Pancreas (tissue), 10 donors: ENCODE data around the gene PSMA7. TPM values are rescaled to one million over a fixed set of nuclear protein-coding genes. Genes with fewer than 3 reads are reported as not detected.

Source experiments
- ATAC-seq, 4 donors: fragments of 200-7000 bp; cut with Tn5 transposase; one replicate each; pipeline versions ENCODE4 v1.8.0 to v1.9.1; 2020; ENCODE audit warnings: mild to moderate bottlenecking in 4 of 4, moderate library complexity in 4 of 4
- DNase-seq, 6 donors: peaks; one replicate each; pipeline ENCODE4 v3.0.0-alpha.2; 2020
- FAIRE-seq: peaks from 2 replicates; lab custom pipeline; 2012; peaks lifted over from hg19 to GRCh38; lab: Jason Lieb, UNC
- H3K27ac ChIP-seq, 4 donors: fragments of 200-600 bp; sonication (generic); 1 replicate in 3 of 4; 2 replicates in 1 of 4; pipeline versions ENCODE4 v1.5.0 to v1.8.0; 2020
- H3K27me3 ChIP-seq, 4 donors: fragments of 200-600 bp; one replicate each; pipeline ENCODE4 v1.8.0; 2021
- H3K36me3 ChIP-seq, 3 donors: fragments of 200-600 bp; sonication (generic) in 1 of 3; one replicate each; pipeline versions ENCODE4 v1.5.0 to v1.8.0; 2020 to 2021
- H3K4me1 ChIP-seq, 3 donors: fragments of 200-600 bp; one replicate each; pipeline ENCODE4 v1.8.0; 2021
- H3K4me3 ChIP-seq, 4 donors: fragments of 200-600 bp; sonication (generic) in 2 of 4; one replicate each; pipeline versions ENCODE4 v1.5.0 to v1.8.0; 2020 to 2021
- H3K9me3 ChIP-seq, 4 donors: fragments of 200-600 bp; one replicate each; pipeline ENCODE4 v1.8.0; 2021
- WGBS, 2 donors: extraction: QIAGEN DNeasy Blood & Tissue Kit; methylation state at CpG; one replicate each; pipeline ENCODE4 v1.1.7; 2013; 5-methylcytosine and 5-hydroxymethylcytosine counted together
- intact Hi-C, 3 donors: fragments of 100-400 bp; cut with DNase I; formaldehyde crosslinking; loops; one replicate each; pipeline versions ENCODE4 v1.11.1 to v1.14.2; 2022
- polyA plus RNA-seq, 2 donors: library from polyadenylated mRNA; stranded (reverse); fragments of 200-250 nt; gene quantifications; one replicate each; pipeline ENCODE4 v1.2.3, GENCODE V29; 2013
- total RNA-seq, 6 donors: library from RNA; stranded (reverse); fragmentation: NEBNext Ultra II Directional in 4 of 6; extraction: Animal tissue kit (Norgen Biotek cat#: 25700) in 4 of 6; gene quantifications; one replicate each; pipeline versions ENCODE4 v1.2.1 to v1.2.4, GENCODE V29; 2021 to 2023
- TF ChIP-seq, protein P1 (sequence below), 4 donors: fragments of 200-600 bp; sonication (generic) in 3 of 4; IDR thresholded peaks; one replicate each; pipeline versions ENCODE4 v1.5.0 to v1.8.0; 2021; ENCODE audit warnings: antibody characterized with exemption in 4 of 4
- donor health status: healthy with polysubstance abuse.
- donor health status: DM: no; HTN: no; CAD: no; lungs with moderate emphysema.
- donor health status: DM: no; HTN: no; CAD: no.
- donor health status: control.
- donor health status: control.
- donor health status: Bipolar disorder and iron deficiency.
- donor health status: DM: yes; HTN: yes; CAD: no.
- donor health status: DM: no; HTN: no; CAD: no.
- donor health status: DM: no; HTN: no; CAD: no.
- donor health status: DM: yes; HTN: yes; CAD: no.

PSMA7 gene
- total and polyA plus RNA-seq, 8 donors: 55.6 to 119 (median 74.3) TPM

GRCh38 chr20:62121776-62122653 lies 21.2 kb downstream of the PSMA7 start, which contains the start of gene LSM14B:
TSS of gene LSM14B (plus strand) at chr20:62122475. CDS start at chr20:62122667, 192 bp downstream.
- DNase-seq (peak; percentile 92 to 98 (median 98)), FAIRE-seq (no peak)

GRCh38 chr20:62120990-62121775 lies 22.0 kb downstream of the PSMA7 start:
- peak overlapping the region; percentile 50 to 87 (median 66) for H3K4me3 ChIP-seq
- H3K4me1 ChIP-seq: peaks cover 18 to 22% (median 18%) of the 10 kb centered on the region in 3 donors
- TF ChIP-seq, protein P1, sequence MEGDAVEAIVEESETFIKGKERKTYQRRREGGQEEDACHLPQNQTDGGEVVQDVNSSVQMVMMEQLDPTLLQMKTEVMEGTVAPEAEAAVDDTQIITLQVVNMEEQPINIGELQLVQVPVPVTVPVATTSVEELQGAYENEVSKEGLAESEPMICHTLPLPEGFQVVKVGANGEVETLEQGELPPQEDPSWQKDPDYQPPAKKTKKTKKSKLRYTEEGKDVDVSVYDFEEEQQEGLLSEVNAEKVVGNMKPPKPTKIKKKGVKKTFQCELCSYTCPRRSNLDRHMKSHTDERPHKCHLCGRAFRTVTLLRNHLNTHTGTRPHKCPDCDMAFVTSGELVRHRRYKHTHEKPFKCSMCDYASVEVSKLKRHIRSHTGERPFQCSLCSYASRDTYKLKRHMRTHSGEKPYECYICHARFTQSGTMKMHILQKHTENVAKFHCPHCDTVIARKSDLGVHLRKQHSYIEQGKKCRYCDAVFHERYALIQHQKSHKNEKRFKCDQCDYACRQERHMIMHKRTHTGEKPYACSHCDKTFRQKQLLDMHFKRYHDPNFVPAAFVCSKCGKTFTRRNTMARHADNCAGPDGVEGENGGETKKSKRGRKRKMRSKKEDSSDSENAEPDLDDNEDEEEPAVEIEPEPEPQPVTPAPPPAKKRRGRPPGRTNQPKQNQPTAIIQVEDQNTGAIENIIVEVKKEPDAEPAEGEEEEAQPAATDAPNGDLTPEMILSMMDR (IDR thresholded peaks at IDR 0.05): no peak
- FAIRE-seq (no peak), ATAC-seq (peak; percentile 2 to 22 (median 12)), DNase-seq (no peak)
- no peaks in the 10 kb centered on the region for H3K9me3 ChIP-seq
- H3K27me3 ChIP-seq: no peaks in the 10 kb centered on the region
- WGBS, 2 donors: 15 to 17% methylated on average over 45 of the region's 45 CpGs
- peak overlapping the region; percentile 93 to 97 (median 94) for H3K27ac ChIP-seq
- intact Hi-C loops: loop anchor here in 1 of 3 donors (5.0 kb wide), 1 partner anchor 59 kb away; no protein-coding TSS in a partner anchor
- H3K36me3 ChIP-seq: peaks cover 3 to 6% (median 4%) of the 10 kb centered on the region in 3 donors

More at GRCh38 chr20:62121776-62122653, 21.2 kb downstream of the PSMA7 start, which contains the start of gene LSM14B:
- TF ChIP-seq, protein P1 (IDR thresholded peaks at IDR 0.05): no peak
- ATAC-seq: peak; percentile 82 to 91 (median 86)
- Histone ChIP-seq H3K4me1 (peaks cover 18 to 22% (median 18%) of the 10 kb centered on the region in 3 donors), H3K4me3 (peak within 1 kb of the TSS; percentile 50 to 87 (median 72)), H3K9me3 (no peaks in the 10 kb centered on the region), H3K27me3 (no peaks in the 10 kb centered on the region), H3K36me3 (peaks cover 4 to 15% (median 5%) of the 10 kb centered on the region in 3 donors), H3K27ac (peak within 1 kb of the TSS; percentile 93 to 97 (median 94))
- 0% methylated on average over 46 to 124 of the region's 124 CpGs for WGBS, 2 donors
- intact Hi-C loops: loop anchor here in 1 of 3 donors (5.0 kb wide), 1 partner anchor 60 kb away; no protein-coding TSS in a partner anchor

DNA sequence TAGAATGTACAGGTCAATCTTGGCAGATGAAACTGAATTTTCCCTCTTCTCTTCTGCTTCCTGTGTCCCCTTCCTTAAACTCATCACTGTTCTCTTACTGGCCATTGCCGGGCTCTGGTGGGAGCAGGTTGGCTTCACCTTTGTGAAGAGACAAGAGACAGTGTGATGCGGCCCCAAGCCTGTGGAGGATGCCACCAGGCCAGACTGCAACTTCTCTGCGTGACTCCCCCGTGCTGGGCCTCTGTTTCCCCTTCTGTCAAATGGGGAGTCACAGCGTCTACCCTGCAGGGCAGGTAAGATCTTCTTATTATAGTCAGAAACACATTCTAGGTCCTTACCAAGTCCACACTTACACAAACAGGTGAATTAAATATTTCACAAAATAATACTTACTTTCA lies 22.8 kb downstream of the PSMA7 start:
- Histone ChIP-seq H3K9me3 (no peaks in the 10 kb centered on the region), H3K27ac (peak overlapping the region; percentile 45 to 97 (median 62)), H3K27me3 (no peaks in the 10 kb centered on the region), H3K36me3 (peaks cover 0 to 2% (median 0%) of the 10 kb centered on the region in 3 donors), H3K4me1 (peaks cover 18 to 22% (median 18%) of the 10 kb centered on the region in 3 donors), H3K4me3 (no peak overlapping the region)
- TF ChIP-seq, protein P1 (IDR thresholded peaks at IDR 0.05): no peak
- 66 to 81% methylated on average over 5 of the region's 5 CpGs for WGBS, 2 donors
- no peak for ATAC-seq
- FAIRE-seq: no peak
- intact Hi-C loops: loop anchor here in 1 of 3 donors (5.0 kb wide), 1 partner anchor 58 kb away; no protein-coding TSS in a partner anchor
- DNase-seq: no peak

DNA sequence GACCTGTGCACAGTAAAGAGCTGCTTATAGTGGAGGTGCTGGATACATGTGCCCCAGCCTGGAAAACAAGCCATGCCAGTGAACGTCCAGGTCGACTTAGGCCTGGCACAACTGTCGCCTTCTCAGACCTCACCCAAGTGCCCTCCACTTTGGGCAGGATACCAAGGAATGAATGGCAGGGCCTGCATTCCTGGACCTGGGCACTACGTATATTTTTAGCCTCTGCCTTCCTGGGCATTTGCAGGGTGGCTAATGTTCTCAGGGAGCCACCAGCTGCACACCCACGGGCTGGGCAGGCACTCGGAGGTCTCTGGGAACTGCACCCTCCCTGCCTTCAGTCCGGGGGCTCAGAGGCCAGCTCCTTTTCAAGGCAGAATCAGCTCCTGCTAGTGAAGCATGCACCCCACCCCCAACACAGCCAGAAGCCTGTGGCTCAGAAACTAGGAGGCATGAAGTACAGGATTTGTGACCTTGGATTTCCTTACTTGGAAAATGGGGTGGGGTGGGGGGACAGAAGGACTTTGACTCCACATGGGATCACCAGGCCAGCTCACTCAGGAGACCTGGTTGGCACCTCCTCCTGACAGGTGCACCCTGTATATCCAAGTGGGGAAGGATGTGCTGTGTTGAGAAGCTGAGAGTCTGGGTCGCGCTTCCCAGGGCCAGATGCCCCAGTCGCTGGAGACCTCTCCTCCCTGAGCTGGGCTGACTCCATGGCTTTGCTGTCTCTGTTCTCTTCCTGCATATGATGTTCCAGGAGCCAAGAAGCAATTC lies 23.4 kb downstream of the PSMA7 start:
- peak in 4 of 6 donors; percentile 54 to 80 (median 72) for DNase-seq
- FAIRE-seq: no peak

More for the DNA sequence above, 23.4 kb downstream of the PSMA7 start:
- intact Hi-C loops: loop anchor here in 2 of 3 donors (5.0 kb wide), 2 partner anchors 47 to 57 kb away; no protein-coding TSS in a partner anchor
- TF ChIP-seq, protein P1 (IDR thresholded peaks at IDR 0.05): no peak
- peak; percentile 2 to 51 (median 11) for ATAC-seq
- H3K9me3 ChIP-seq: no peaks in the 10 kb centered on the region
- peak overlapping the region; percentile 45 to 97 (median 62) for H3K27ac ChIP-seq
- whole genome bisulfite sequencing, 2 donors: 14 to 18% methylated on average over 10 of the region's 10 CpGs
- H3K4me3 ChIP-seq: no peak overlapping the region
- peaks cover 18 to 22% (median 18%) of the 10 kb centered on the region in 3 donors for H3K4me1 ChIP-seq
- no peaks in the 10 kb centered on the region for H3K27me3 ChIP-seq
- no peaks in the 10 kb centered on the region for H3K36me3 ChIP-seq
